Heart left ventricle (tissue), 13 donors: ENCODE results near the gene WASHC2C.

Source experiments
- CTCF ChIP-seq, 12 donors: fragments of 200-600 bp; sonication (generic) in 4 of 12; IDR thresholded peaks; one replicate each; pipeline versions ENCODE4 v1.5.0 to v1.8.0; 2018 to 2022; ENCODE audit warnings: antibody characterized with exemption in 12 of 12, mild to moderate bottlenecking in 5 of 12
- POLR2A ChIP-seq, 2 donors: fragments of 450-650 bp; IDR thresholded peaks; one replicate each; pipeline ENCODE4 v1.6.1; 2017; ENCODE audit warnings: antibody characterized with exemption in 2 of 2, mild to moderate bottlenecking in 2 of 2, moderate library complexity in 2 of 2
- donor health status: ischemic (EF 13 %, LVEDD 7.1; RV severe dilation, severe dysfunction).
- donor health status: DM: no; HTN: yes; CAD: no.
- donor health status: DM: no; HTN: no; CAD: no.
- donor health status: ischemic (EF 25% LVEDD 6.9; RV normal size, moderate dysfunction).
- donor health status: ischemic (EF 25% LVEDD 5.7; RV mildly dilated, moderate dysfunction).
- donor health status: ischemic (EF 35%, LVEDD 5.7; RV mildly dilated, moderate dysfunction).
- donor health status: nonischemic (EF 11% LVEDD 7.7; RV severe dilation, severe dysfunction).
- donor health status: DM: yes; HTN: yes; CAD: no.
- donor health status: PGD.
- donor health status: ischemic (EF 29% LVEDD 5.4; RV normal size, mild dysfunction).
- donor health status: nonischemic (EF 23%, LVEDD 6.1; RV moderate dilation, normal function).

- TF ChIP-seq CTCF (IDR thresholded peaks at IDR 0.05), result no peak
- no peak for TF ChIP-seq POLR2A (IDR thresholded peaks at IDR 0.05)
These were observed 90.8 kb downstream of the WASHC2C start for GRCh38 chr10:45817912-45818311.
